K562 (cell line): ENCODE results near the gene NPIPA2. TPM values are rescaled to one million over a fixed set of nuclear protein-coding genes. Genes with fewer than 3 reads are reported as not detected.
"Not testable (repeated sequence)": the region's sequence is repeated elsewhere in the genome, so short reads cannot be mapped to it uniquely, and the experiment has no call there.

Source experiments
- ATAC-seq: fragments of 200-7000 bp; cut with Tn5 transposase; 3 replicates; pipeline ENCODE4 v1.9.1; 2020; ENCODE audit warnings: moderate library complexity
- Bru-seq: library from RNA; stranded (reverse); fragments of 400-500 nt; gene quantifications from one replicate; lab custom pipeline; 2021; lab: Mats Ljungman, UMichigan
- BruChase-seq, 2 experiments: library from RNA; stranded (reverse); fragments of 400-500 nt; gene quantifications; one replicate each; lab custom pipeline; 2021; lab: Mats Ljungman, UMichigan
- BruUV-seq: library from RNA; stranded (reverse); fragments of 400-500 nt; replicated peaks from 2 replicates; lab custom pipeline; 2021; lab: Mats Ljungman, UMichigan
- CTCF ChIA-PET: fragments of 300-600 bp; formaldehyde crosslinking; extraction: SDS; loops from one replicate; lab custom pipeline; 2021; ENCODE audit warnings: low intra/inter-chr PET ratio; lab: Yijun Ruan, JAX
- POLR2A ChIA-PET: fragments of 300-600, 350-650 bp; sonication (Branson Sonifier 250); formaldehyde crosslinking; extraction: SDS; loops from one replicate; lab custom pipeline; 2021; ENCODE audit warnings: antibody characterized with exemption, inconsistent platforms; lab: Yijun Ruan, JAX
- DNase-seq, 4 experiments: peaks; one replicate each; pipeline versions ENCODE4 v3.0.0 to v3.0.0-alpha.2; 2011 to 2018; ENCODE audit warnings: low spot score in 3 of 4, mixed read lengths in 3 of 4; ENCODE audit errors: extremely low read depth in 1 of 4
- FAIRE-seq: peaks from 2 replicates; lab custom pipeline; 2011; peaks lifted over from hg19 to GRCh38; lab: Jason Lieb, UNC
- H2AFZ ChIP-seq: 2 replicates; pipeline ENCODE4 v1.6.0; 2011; ENCODE audit warnings: low read depth, low read length, control low read depth, inconsistent platforms
- H3K27ac ChIP-seq: fragments of 200-600 bp; 3 replicates; pipeline ENCODE4 v1.8.0; 2011; ENCODE audit warnings: low read depth, mild to moderate bottlenecking, control low read depth, inconsistent platforms, low read length, moderate library complexity, mixed read lengths; ENCODE audit errors: extremely low read depth
- H3K27me3 ChIP-seq, 2 experiments: fragments of 300-600 bp in 1 of 2; 2 replicates in 1 of 2; 3 replicates in 1 of 2; pipeline versions ENCODE4 v1.6.0 to v1.8.0; 2011; ENCODE audit warnings: inconsistent platforms in 2 of 2, low read length in 2 of 2, mild to moderate bottlenecking in 1 of 2, mixed read lengths in 1 of 2, moderate library complexity in 1 of 2; ENCODE audit not compliant: control insufficient read depth in 2 of 2, insufficient read depth in 2 of 2
- H3K36me3 ChIP-seq: fragments of 300-600 bp; 3 replicates; pipeline ENCODE4 v1.8.0; 2011; ENCODE audit warnings: mild to moderate bottlenecking, low read length, inconsistent platforms; ENCODE audit not compliant: control insufficient read depth, insufficient read depth
- H3K4me1 ChIP-seq, 2 experiments: fragments of 200-600 bp in 1 of 2; replicated peaks in 1 of 2; 2 replicates in 1 of 2; 3 replicates in 1 of 2; pipeline versions ENCODE4 v1.5.1 to v1.8.0; 2011; ENCODE audit warnings: inconsistent platforms in 2 of 2, low read length in 2 of 2, mild to moderate bottlenecking in 1 of 2, mixed read lengths in 1 of 2, moderate library complexity in 1 of 2; ENCODE audit not compliant: control insufficient read depth in 2 of 2, insufficient read depth in 2 of 2
- H3K4me2 ChIP-seq: 2 replicates; pipeline ENCODE4 v1.6.1; 2011; ENCODE audit warnings: low read length, control low read depth, inconsistent platforms, mixed read lengths; ENCODE audit not compliant: insufficient read depth
- H3K4me3 ChIP-seq: fragments of 200-600 bp; sonication (generic), shearing (Covaris generic); 2 replicates; pipeline ENCODE4 v1.5.1; 2016; ENCODE audit warnings: control low read depth, inconsistent platforms
- H3K79me2 ChIP-seq: fragments of 200-600 bp; 3 replicates; pipeline ENCODE4 v1.8.0; 2011; ENCODE audit warnings: low read length, inconsistent platforms; ENCODE audit not compliant: control insufficient read depth, insufficient read depth
- H3K9ac ChIP-seq, 2 experiments: 2 replicates each; pipeline versions ENCODE4 v1.6.0 to v1.6.1; 2011; ENCODE audit warnings: low read depth in 2 of 2, low read length in 2 of 2, control low read depth in 1 of 2, inconsistent platforms in 1 of 2, mild to moderate bottlenecking in 1 of 2, mixed read lengths in 1 of 2; ENCODE audit not compliant: insufficient read depth in 1 of 2
- H3K9me1 ChIP-seq: one replicate; pipeline ENCODE4 v1.6.0; 2011; ENCODE audit warnings: inconsistent platforms, mild to moderate bottlenecking, low read length, moderate library complexity; ENCODE audit not compliant: control insufficient read depth, insufficient read depth
- H3K9me3 ChIP-seq: replicated peaks from 2 replicates; pipeline ENCODE4 v1.5.1; 2011; ENCODE audit warnings: low read depth, low read length, inconsistent platforms; ENCODE audit not compliant: control insufficient read depth, insufficient read depth
- H4K20me1 ChIP-seq: replicated peaks from 2 replicates; pipeline ENCODE4 v1.6.1; 2011; ENCODE audit warnings: low read length, inconsistent platforms, mixed read lengths; ENCODE audit not compliant: control insufficient read depth, insufficient read depth
- WGBS: fragments of 100-300 bp; shearing (Covaris generic); methylation state at CpG from one replicate; pipeline ENCODE4 v1.1.6; 2016; ENCODE audit warnings: low coverage, mixed read lengths; ENCODE audit not compliant: insufficient coverage; ENCODE audit errors: missing lambda C conversion rate; 5-methylcytosine and 5-hydroxymethylcytosine counted together
- in situ Hi-C: fragments of 300-500 bp; cut with MboI; formaldehyde crosslinking; loops from 4 replicates; pipeline ENCODE4 v1.15.0; 2018; ENCODE audit warnings: inconsistent platforms, mixed read lengths
- intact Hi-C: fragments of 100-400 bp; cut with micrococcal nuclease; formaldehyde crosslinking; loops from 2 replicates; pipeline ENCODE4 v1.14.2; 2022
- long read RNA-seq, 3 experiments: library from polyadenylated mRNA in 2 of 3; library from RNA in 1 of 3; unstranded in 2 of 3; stranded (forward) in 1 of 3; transcript quantifications; one replicate each; pipeline ENCODE4 v2.0.0, GENCODE V29; 2019 to 2022
- polyA minus RNA-seq, 3 experiments: library from RNA; depleted of rRNA, polyadenylated mRNA; stranded (reverse); fragments of >200 nt; gene quantifications; 2 replicates each; pipeline ENCODE4 v1.2.3, GENCODE V29; 2011
- polyA plus RNA-seq, 8 experiments: library from polyadenylated mRNA; depleted of rRNA in 4 of 8; stranded (reverse) in 5 of 8; unstranded in 3 of 8; fragments of >200 nt; fragmentation: Nextera tagmentation in 2 of 8; fragmentation: Illumina TruSeq in 1 of 8; extraction: Ambion mirVana in 2 of 8; extraction: Trizol in 1 of 8; gene quantifications; 2 replicates each; pipeline versions ENCODE4 v1.2.1 to v1.2.3, GENCODE V29; 2011 to 2014; ENCODE audit warnings: inconsistent platforms in 1 of 8, missing spikeins in 1 of 8
- total RNA-seq, 7 experiments: library from RNA; depleted of rRNA in 6 of 7; stranded (reverse); fragments of >200 nt in 6 of 7; fragmentation: Illumina TruSeq in 2 of 7; extraction: Trizol in 2 of 7; gene quantifications; 2 replicates each; pipeline versions ENCODE4 v1.2.1 to v1.2.3, GENCODE V29; 2011 to 2021; ENCODE audit warnings: low replicate concordance in 1 of 7

NPIPA2 gene
- 10.1 and 26.2 TPM in 2 replicates for total RNA-seq (2011; cell fraction: chromatin; rRNA removed; ENCODE audit: low replicate concordance)
- 5.3 and 5.8 TPM in 2 replicates for total RNA-seq (2011; cell fraction: nucleolus; rRNA removed)
- 3.0 and 9.5 TPM in 2 replicates for total RNA-seq (2011; cell fraction: nucleoplasm; rRNA removed)
- 2.0 TPM in 2 replicates for total RNA-seq (2014; rRNA removed)
- 1.4 and 4.3 TPM in 2 replicates for total RNA-seq (2014; rRNA removed; fragmentation: Illumina TruSeq; extraction: Trizol)
- total RNA-seq (2015; rRNA removed; fragmentation: Illumina TruSeq; extraction: Trizol), result 4.0 and 4.3 TPM in 2 replicates
- total RNA-seq (2021), result 4.5 and 6.2 TPM in 2 replicates
- 0.83 and 1.3 TPM in 2 replicates for polyA plus RNA-seq (2011; rRNA removed)
- 0.49 and 0.91 TPM in 2 replicates for polyA plus RNA-seq (2011; cell fraction: cytosol; rRNA removed)
- 6.3 and 6.4 TPM in 2 replicates for polyA plus RNA-seq (2011; cell fraction: nucleus; rRNA removed)
- 1.9 and 2.2 TPM in 2 replicates for polyA plus RNA-seq (2012)
- polyA plus RNA-seq (2014; fragmentation: Illumina TruSeq; extraction: Trizol), result 2.1 and 6.6 TPM in 2 replicates
- under 1 TPM; 0.14 to 0.23 TPM for polyA plus RNA-seq (2014; fragmentation: Nextera tagmentation; extraction: Ambion mirVana)
- 3.9 and 5.1 TPM in 2 replicates for polyA plus RNA-seq (2014; rRNA removed)
- 0.91 TPM in 1 of 2 replicates, not detected in the other for polyA minus RNA-seq (2011; rRNA and poly(A)+ RNA removed)
- not detected in 2 replicates for polyA minus RNA-seq (2011; cell fraction: cytosol; rRNA and poly(A)+ RNA removed)
- polyA minus RNA-seq (2011; cell fraction: nucleus; rRNA and poly(A)+ RNA removed), result 1.2 TPM in 1 of 2 replicates, not detected in the other
- percentile 12 among the genes with signal in this experiment for Bru-seq, nascent RNA
- percentile 10 among the genes with signal in this experiment for BruChase-seq, experiment 1, labeled RNA remaining after a 2-hour chase
- percentile 13 among the genes with signal in this experiment for BruChase-seq, experiment 2, labeled RNA remaining after a 6-hour chase
- long read RNA-seq, experiment 1, result 0 reads
- long read RNA-seq, experiment 2, result 0 reads
- long read RNA-seq, experiment 3, result 0 reads

- H2AFZ ChIP-seq, CTCF ChIA-PET, BruUV-seq, H3K79me2 ChIP-seq, intact Hi-C loops, POLR2A ChIA-PET, FAIRE-seq, H3K36me3 ChIP-seq, H3K9me1 ChIP-seq, H3K4me2 ChIP-seq, H3K27me3 ChIP-seq, H3K27ac ChIP-seq, H3K4me3 ChIP-seq, H4K20me1 ChIP-seq, H3K9ac ChIP-seq, H3K9me3 ChIP-seq, H3K4me1 ChIP-seq, in situ Hi-C loops, DNase-seq: not testable (repeated sequence)
- peak; percentile 99 for ATAC-seq
- WGBS, result no CpG with 5 or more reads among the region's 73 CpGs
Measured at GRCh38 chr16:14742273-14743128, at the start of gene NPIPA2. Gene NPIPA2 (plus strand): TSS chr16:14742533. CDS start chr16:14748066, 5,533 bp downstream.

- H3K79me2 ChIP-seq, H3K27ac ChIP-seq, in situ Hi-C loops, POLR2A ChIA-PET, FAIRE-seq, H3K9me1 ChIP-seq, intact Hi-C loops, BruUV-seq, H3K27me3 ChIP-seq, H3K9me3 ChIP-seq, H3K4me1 ChIP-seq, H4K20me1 ChIP-seq, H2AFZ ChIP-seq, DNase-seq, H3K4me3 ChIP-seq, ATAC-seq, H3K4me2 ChIP-seq, H3K36me3 ChIP-seq, H3K9ac ChIP-seq, CTCF ChIA-PET: not testable (repeated sequence)
- no CpG with 5 or more reads among the region's 28 CpGs for WGBS
Measured at GRCh38 chr16:14694129-14694528, 48.2 kb upstream of the NPIPA2 start, which contains the start of gene PLA2G10. Gene PLA2G10 (minus strand): TSS chr16:14694308. CDS start chr16:14694229, 79 bp downstream.

- DNase-seq, intact Hi-C loops, H3K36me3 ChIP-seq, H3K9ac ChIP-seq, H4K20me1 ChIP-seq, H2AFZ ChIP-seq, H3K79me2 ChIP-seq, ATAC-seq, H3K4me3 ChIP-seq, H3K27ac ChIP-seq, BruUV-seq, H3K4me2 ChIP-seq, FAIRE-seq, H3K9me1 ChIP-seq, H3K4me1 ChIP-seq, H3K9me3 ChIP-seq, CTCF ChIA-PET, POLR2A ChIA-PET, in situ Hi-C loops, H3K27me3 ChIP-seq: not testable (repeated sequence)
- 9% methylated on average over 1 of the region's 7 CpGs for WGBS
Measured at GRCh38 chr16:14701859-14702258, 40.5 kb upstream of the NPIPA2 start.
